ENCODE measurements around the gene CFAP210.

The CFAP210 gene

GRCh38 chr2:169676357-169676756 lies 17.8 kb downstream of the CFAP210 start:
- H3K9me3 ChIP-seq (ENCODE audit: insufficient read depth, low read length, severe bottlenecking) = no peaks in the 10 kb centered on the region
- no peaks in the 10 kb centered on the region for H3K79me2 ChIP-seq (ENCODE audit: insufficient read depth, low read length)
- TF ChIP-seq, protein P1, sequence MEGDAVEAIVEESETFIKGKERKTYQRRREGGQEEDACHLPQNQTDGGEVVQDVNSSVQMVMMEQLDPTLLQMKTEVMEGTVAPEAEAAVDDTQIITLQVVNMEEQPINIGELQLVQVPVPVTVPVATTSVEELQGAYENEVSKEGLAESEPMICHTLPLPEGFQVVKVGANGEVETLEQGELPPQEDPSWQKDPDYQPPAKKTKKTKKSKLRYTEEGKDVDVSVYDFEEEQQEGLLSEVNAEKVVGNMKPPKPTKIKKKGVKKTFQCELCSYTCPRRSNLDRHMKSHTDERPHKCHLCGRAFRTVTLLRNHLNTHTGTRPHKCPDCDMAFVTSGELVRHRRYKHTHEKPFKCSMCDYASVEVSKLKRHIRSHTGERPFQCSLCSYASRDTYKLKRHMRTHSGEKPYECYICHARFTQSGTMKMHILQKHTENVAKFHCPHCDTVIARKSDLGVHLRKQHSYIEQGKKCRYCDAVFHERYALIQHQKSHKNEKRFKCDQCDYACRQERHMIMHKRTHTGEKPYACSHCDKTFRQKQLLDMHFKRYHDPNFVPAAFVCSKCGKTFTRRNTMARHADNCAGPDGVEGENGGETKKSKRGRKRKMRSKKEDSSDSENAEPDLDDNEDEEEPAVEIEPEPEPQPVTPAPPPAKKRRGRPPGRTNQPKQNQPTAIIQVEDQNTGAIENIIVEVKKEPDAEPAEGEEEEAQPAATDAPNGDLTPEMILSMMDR (IDR thresholded peaks at IDR 0.05; ENCODE audit: borderline replicate concordance, extremely low read depth, low read length, poor library complexity, severe bottlenecking) = no peak
- no peak for TF ChIP-seq EZH2 (IDR thresholded peaks at IDR 0.05; ENCODE audit: borderline replicate concordance, low read depth, low read length, severe bottlenecking)
- no peaks in the 10 kb centered on the region for H4K20me1 ChIP-seq (ENCODE audit: insufficient read depth, low read length)
- DNase-seq = no peak
- ATAC-seq (ENCODE audit: insufficient read depth, low read depth) = no peak
- no peaks in the 10 kb centered on the region for H3K4me1 ChIP-seq (ENCODE audit: insufficient read depth, low read length)
- no peak overlapping the region for H3K4me3 ChIP-seq (ENCODE audit: low read depth in 1 of 2, low read length in 2 of 2)
- peaks cover 4% of the 10 kb centered on the region for H3K27me3 ChIP-seq (ENCODE audit: insufficient read depth, low read length, poor library complexity)
- no peak overlapping the region for H3K27ac ChIP-seq (ENCODE audit: low read length)
- no peak overlapping the region for H2AFZ ChIP-seq (ENCODE audit: low read depth, low read length)
- no peak overlapping the region for H3K9ac ChIP-seq (ENCODE audit: low read depth, low read length)
- no peaks in the 10 kb centered on the region for H3K36me3 ChIP-seq (ENCODE audit: insufficient read depth, low read length)
- H3K4me2 ChIP-seq (ENCODE audit: insufficient read depth, low read length) = no peak overlapping the region

DNA sequence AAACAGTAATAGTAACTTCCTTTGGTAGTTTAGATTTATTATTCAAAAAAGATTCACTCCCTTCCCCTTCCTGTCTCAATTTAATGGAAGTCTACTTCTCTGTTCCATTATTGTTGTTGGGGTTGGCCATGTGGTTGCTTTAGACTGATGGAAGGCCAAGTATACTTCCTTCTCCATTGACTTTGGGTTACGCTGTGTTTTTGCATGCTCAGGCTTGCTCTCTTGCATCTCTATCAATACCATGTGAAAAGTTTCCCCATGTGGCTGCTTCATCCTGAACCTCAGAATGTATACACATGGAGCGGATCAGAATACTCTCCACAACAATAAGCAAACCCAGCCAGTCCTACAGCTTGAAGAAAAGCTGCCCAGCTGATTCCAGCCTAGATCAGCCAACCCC lies 20.3 kb downstream of the CFAP210 start:
- no peak overlapping the region for H3K4me3 ChIP-seq (ENCODE audit: low read depth in 1 of 2, low read length in 2 of 2)
- no peak overlapping the region for H2AFZ ChIP-seq (ENCODE audit: low read depth, low read length)
- H4K20me1 ChIP-seq (ENCODE audit: insufficient read depth, low read length) = no peaks in the 10 kb centered on the region
- ATAC-seq (ENCODE audit: insufficient read depth, low read depth) = no peak
- no peaks in the 10 kb centered on the region for H3K4me1 ChIP-seq (ENCODE audit: insufficient read depth, low read length)
- H3K9me3 ChIP-seq (ENCODE audit: insufficient read depth, low read length, severe bottlenecking) = no peaks in the 10 kb centered on the region
- H3K79me2 ChIP-seq (ENCODE audit: insufficient read depth, low read length) = no peaks in the 10 kb centered on the region
- DNase-seq = no peak
- H3K27me3 ChIP-seq (ENCODE audit: insufficient read depth, low read length, poor library complexity) = peaks cover 4% of the 10 kb centered on the region
- H3K36me3 ChIP-seq (ENCODE audit: insufficient read depth, low read length) = no peaks in the 10 kb centered on the region
- H3K9ac ChIP-seq (ENCODE audit: low read depth, low read length) = no peak overlapping the region
- no peak overlapping the region for H3K27ac ChIP-seq (ENCODE audit: low read length)
- H3K4me2 ChIP-seq (ENCODE audit: insufficient read depth, low read length) = no peak overlapping the region
- TF ChIP-seq, protein P1 (IDR thresholded peaks at IDR 0.05; ENCODE audit: borderline replicate concordance, extremely low read depth, low read length, poor library complexity, severe bottlenecking) = no peak
- TF ChIP-seq EZH2 (IDR thresholded peaks at IDR 0.05; ENCODE audit: borderline replicate concordance, low read depth, low read length, severe bottlenecking) = no peak

GRCh38 chr2:169673106-169673505 lies 21.1 kb downstream of the CFAP210 start:
- no peak overlapping the region for H2AFZ ChIP-seq (ENCODE audit: low read depth, low read length)
- no peaks in the 10 kb centered on the region for H3K9me3 ChIP-seq (ENCODE audit: insufficient read depth, low read length, severe bottlenecking)
- H4K20me1 ChIP-seq (ENCODE audit: insufficient read depth, low read length) = no peaks in the 10 kb centered on the region
- no peak overlapping the region for H3K9ac ChIP-seq (ENCODE audit: low read depth, low read length)
- no peaks in the 10 kb centered on the region for H3K4me1 ChIP-seq (ENCODE audit: insufficient read depth, low read length)
- no peak overlapping the region for H3K4me2 ChIP-seq (ENCODE audit: insufficient read depth, low read length)
- no peak for ATAC-seq (ENCODE audit: insufficient read depth, low read depth)
- no peaks in the 10 kb centered on the region for H3K79me2 ChIP-seq (ENCODE audit: insufficient read depth, low read length)
- H3K36me3 ChIP-seq (ENCODE audit: insufficient read depth, low read length) = no peaks in the 10 kb centered on the region
- H3K27ac ChIP-seq (ENCODE audit: low read length) = no peak overlapping the region
- H3K4me3 ChIP-seq (ENCODE audit: low read depth in 1 of 2, low read length in 2 of 2) = no peak overlapping the region
- TF ChIP-seq EZH2 (IDR thresholded peaks at IDR 0.05; ENCODE audit: borderline replicate concordance, low read depth, low read length, severe bottlenecking) = no peak
- TF ChIP-seq, protein P1 (IDR thresholded peaks at IDR 0.05; ENCODE audit: borderline replicate concordance, extremely low read depth, low read length, poor library complexity, severe bottlenecking) = no peak
- peaks cover 4% of the 10 kb centered on the region for H3K27me3 ChIP-seq (ENCODE audit: insufficient read depth, low read length, poor library complexity)
- no peak for DNase-seq

DNA sequence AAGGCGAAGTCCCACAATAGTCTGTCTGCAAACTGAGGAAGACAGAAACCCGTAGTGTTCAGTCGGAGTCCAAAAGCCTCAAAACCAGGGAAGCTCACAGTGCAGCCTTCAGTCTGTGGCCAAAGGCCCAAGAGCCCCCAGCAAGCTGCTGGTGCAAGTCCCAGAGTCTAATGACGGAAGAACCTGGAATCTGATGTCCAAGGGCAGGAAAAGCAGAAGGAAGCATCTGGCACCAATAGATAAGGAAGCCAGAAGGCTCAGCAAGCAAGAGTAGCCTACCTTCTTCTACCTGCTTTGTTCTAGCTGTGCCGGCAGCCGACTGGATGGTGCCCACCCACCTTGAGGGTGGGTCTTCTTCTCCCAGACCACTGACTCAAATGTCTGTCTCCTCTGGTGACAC lies 21.8 kb downstream of the CFAP210 start:
- TF ChIP-seq EZH2 (IDR thresholded peaks at IDR 0.05; ENCODE audit: borderline replicate concordance, low read depth, low read length, severe bottlenecking) = no peak
- TF ChIP-seq, protein P1 (IDR thresholded peaks at IDR 0.05; ENCODE audit: borderline replicate concordance, extremely low read depth, low read length, poor library complexity, severe bottlenecking) = no peak
- Histone ChIP-seq H2AFZ (ENCODE audit: low read depth, low read length) (no peak overlapping the region), H3K9ac (ENCODE audit: low read depth, low read length) (no peak overlapping the region), H3K27me3 (ENCODE audit: insufficient read depth, low read length, poor library complexity) (peaks cover 4% of the 10 kb centered on the region), H3K4me3 (ENCODE audit: low read depth in 1 of 2, low read length in 2 of 2) (no peak overlapping the region), H4K20me1 (ENCODE audit: insufficient read depth, low read length) (no peaks in the 10 kb centered on the region), H3K4me2 (ENCODE audit: insufficient read depth, low read length) (no peak overlapping the region), H3K4me1 (ENCODE audit: insufficient read depth, low read length) (no peaks in the 10 kb centered on the region), H3K9me3 (ENCODE audit: insufficient read depth, low read length, severe bottlenecking) (no peaks in the 10 kb centered on the region), H3K79me2 (ENCODE audit: insufficient read depth, low read length) (no peaks in the 10 kb centered on the region), H3K36me3 (ENCODE audit: insufficient read depth, low read length) (no peaks in the 10 kb centered on the region), H3K27ac (ENCODE audit: low read length) (no peak overlapping the region)
- ATAC-seq (ENCODE audit: insufficient read depth, low read depth) = no peak
- no peak for DNase-seq
